Retinal pigment epithelial cell (primary cell): ENCODE results near the gene OR1M1.
"Not testable (repeated sequence)": the region's sequence is repeated elsewhere in the genome, so short reads cannot be mapped to it uniquely, and the experiment has no call there.

Experiments used
- DNase-seq: peaks from one replicate; pipeline ENCODE4 v3.0.0-alpha.2; 2010; ENCODE audit warnings: low read depth
- H3K4me3 ChIP-seq: 2 replicates; pipeline ENCODE4 v1.5.1; 2011; ENCODE audit warnings: mild to moderate bottlenecking, low read length, control low read depth, moderate library complexity
- TF ChIP-seq, protein P1 (sequence below): conservative IDR thresholded peaks from 2 replicates; pipeline ENCODE4 v1.5.1; 2011; ENCODE audit warnings: low read depth, low read length, control low read depth, inconsistent platforms

Gene OR1M1

DNA sequence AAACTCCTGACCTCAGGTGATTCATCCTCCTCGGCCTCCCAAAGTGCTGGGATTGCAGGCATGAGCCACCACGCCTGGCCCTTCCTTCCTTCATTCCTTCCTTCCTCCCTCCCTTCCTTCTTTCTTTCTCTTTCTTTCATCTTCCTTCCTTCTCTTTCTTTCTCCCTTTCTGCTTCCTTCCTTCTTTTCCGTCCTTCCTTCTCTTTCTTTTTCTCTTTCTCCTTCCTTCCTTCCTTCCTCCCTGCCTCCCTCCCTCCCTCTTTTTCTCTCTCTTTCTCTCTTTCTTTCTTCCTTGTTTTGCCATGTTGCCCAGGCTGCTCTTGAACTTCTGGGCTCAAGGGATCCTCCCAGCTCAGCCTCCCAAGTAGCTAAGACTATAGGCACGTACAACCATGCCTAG, 40.2 kb upstream of the OR1M1 start:
- TF ChIP-seq, protein P1, sequence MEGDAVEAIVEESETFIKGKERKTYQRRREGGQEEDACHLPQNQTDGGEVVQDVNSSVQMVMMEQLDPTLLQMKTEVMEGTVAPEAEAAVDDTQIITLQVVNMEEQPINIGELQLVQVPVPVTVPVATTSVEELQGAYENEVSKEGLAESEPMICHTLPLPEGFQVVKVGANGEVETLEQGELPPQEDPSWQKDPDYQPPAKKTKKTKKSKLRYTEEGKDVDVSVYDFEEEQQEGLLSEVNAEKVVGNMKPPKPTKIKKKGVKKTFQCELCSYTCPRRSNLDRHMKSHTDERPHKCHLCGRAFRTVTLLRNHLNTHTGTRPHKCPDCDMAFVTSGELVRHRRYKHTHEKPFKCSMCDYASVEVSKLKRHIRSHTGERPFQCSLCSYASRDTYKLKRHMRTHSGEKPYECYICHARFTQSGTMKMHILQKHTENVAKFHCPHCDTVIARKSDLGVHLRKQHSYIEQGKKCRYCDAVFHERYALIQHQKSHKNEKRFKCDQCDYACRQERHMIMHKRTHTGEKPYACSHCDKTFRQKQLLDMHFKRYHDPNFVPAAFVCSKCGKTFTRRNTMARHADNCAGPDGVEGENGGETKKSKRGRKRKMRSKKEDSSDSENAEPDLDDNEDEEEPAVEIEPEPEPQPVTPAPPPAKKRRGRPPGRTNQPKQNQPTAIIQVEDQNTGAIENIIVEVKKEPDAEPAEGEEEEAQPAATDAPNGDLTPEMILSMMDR = no peak
- H3K4me3 ChIP-seq = no peak overlapping the region

GRCh38 chr19:9052894-9053293, 34.0 kb upstream of the OR1M1 start:
- TF ChIP-seq, protein P1 = no peak
- no peak for DNase-seq
- no peak overlapping the region for H3K4me3 ChIP-seq

More for the DNA sequence above, 40.2 kb upstream of the OR1M1 start:
- DNase-seq = no peak

DNA sequence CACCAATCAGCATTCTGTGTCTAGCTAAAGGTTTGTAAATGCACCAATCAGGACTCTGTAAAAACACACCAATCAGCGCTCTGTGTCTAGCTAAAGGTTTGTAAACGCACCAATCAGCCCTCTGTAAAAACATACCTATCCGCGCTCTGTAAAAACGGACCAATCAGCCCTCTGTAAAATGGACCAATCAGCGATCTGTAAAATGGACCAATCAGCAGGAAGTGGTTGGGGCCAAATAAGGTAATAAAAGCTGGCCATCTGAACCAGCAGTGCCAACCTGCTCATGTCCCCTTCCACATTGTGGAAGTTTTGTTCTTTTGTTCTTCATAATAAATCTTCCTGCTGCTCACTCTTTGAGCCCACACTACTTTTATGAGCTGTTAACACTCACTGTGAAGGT, 33.2 kb upstream of the OR1M1 start:
- H3K4me3 ChIP-seq, DNase-seq: not testable (repeated sequence)

GRCh38 chr19:9054207-9054606, 32.7 kb upstream of the OR1M1 start:
- no peak for DNase-seq
- H3K4me3 ChIP-seq = no peak overlapping the region
- TF ChIP-seq, protein P1 = no peak

DNA sequence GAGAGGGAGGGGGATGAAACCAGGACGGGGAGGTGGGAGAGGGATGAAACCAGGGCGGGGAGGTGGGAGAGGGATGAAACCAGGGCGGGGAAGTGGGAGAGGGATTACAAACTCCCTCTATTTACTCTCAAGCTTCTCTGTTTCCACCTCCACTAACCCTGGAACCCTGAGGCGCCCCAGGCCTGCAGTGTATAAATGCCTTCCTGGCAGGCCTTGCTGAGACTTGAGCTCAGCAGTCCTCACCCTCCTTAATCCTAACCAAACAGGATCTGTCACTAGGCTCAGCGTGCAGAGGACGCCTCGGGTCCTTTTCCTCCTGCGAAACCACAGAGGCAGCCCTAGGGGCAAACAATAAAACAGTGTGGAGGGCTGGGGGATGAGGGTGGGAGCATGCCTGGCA, 32.1 kb upstream of the OR1M1 start:
- DNase-seq = no peak
- H3K4me3 ChIP-seq = no peak overlapping the region
- TF ChIP-seq, protein P1 = no peak

DNA sequence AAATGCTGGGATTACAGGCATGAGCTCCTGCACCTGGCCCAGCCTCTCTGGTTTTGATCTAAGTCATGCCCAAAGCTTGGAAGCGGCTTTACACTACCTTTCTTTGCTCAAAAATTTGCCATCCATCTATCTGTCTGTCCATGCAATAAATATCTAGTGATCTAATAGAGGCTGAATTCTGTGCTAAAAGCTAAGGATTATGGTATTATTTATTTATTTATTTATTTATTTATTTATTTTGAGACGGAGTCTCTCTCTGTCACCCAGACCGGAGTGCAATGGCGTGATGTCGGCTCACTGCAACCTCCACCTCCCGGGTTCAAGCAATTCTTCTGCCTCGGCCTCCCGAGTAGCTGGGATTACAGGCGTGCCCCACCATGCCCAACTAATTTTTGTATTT, 30.7 kb upstream of the OR1M1 start:
- DNase-seq, H3K4me3 ChIP-seq: not testable (repeated sequence)

DNA sequence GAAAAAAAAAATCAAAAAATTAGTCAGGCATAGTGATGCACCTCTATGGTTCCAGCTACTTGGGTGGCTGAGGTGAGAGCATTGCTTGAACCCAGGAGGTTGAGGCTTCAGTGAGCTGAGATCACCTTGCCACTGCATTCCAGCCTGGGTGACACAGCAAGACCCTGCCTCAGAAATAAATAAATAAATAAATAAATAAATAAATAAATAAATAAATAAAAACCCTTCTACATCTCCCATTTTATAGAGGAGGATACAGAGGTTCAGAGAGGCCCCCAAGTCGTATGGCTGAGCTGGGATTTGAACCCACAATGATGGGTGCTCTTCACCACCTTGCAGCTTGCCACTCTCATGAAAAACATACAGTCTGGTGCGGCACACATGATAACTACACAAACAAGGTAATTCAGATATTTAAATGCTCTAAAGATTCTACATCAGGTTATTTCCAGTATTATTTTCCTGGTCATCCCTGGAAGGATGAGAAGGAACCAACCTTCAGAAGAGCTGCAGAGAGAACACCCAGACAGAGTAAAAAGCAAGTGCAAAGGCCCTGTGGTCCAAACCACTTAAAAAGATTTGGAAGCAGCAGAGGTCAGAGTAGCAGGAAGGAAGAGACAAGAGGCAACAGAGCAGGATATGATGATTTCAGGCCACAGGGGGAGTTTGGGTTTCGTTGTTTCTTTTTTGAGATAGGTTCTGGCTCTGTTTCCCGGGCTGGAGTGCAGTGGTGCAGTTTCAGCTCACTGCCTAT, 29.2 kb upstream of the OR1M1 start:
- no peak for DNase-seq
- TF ChIP-seq, protein P1 = no peak
- H3K4me3 ChIP-seq = no peak overlapping the region

DNA sequence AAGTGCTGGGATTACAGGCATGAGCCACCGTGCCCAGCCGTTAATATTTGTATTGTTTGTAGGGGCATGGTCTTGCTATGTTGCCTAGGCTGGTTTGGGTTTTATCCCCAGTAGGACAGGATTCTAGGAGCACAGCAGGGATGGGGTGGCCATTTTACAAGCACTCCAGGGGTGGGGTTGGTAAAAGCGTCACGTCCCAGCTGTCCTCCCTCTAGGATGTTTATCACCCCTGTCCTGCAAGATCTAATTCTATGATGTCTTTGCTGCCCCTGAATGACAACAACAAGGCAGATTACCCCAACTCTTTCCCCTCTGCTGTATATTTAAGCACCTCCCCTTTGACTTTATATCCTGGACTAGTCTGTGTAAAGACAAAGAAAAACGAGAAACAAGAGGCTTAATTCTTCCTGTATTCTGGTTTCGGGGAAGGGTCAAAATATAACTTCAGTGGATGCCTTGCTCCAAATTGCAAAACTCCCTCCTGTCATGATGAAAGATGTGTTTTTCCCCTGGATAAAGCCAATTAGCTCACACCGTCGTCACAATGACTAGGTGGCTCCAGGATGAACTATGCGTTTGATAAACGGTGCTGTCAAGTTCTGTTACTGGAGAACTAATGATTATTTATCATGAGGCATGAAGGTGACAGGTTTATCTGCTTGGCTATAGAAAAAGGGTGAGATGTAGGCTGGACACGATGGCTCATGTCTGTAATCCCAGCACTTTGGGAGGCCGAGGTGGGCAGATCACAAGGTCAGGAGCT, 27.8 kb upstream of the OR1M1 start:
- TF ChIP-seq, protein P1 = no peak
- DNase-seq = no peak
- H3K4me3 ChIP-seq = no peak overlapping the region
